ACHN (cell line): ENCODE results near the gene INPP4B.
A peak's percentile ranks its signal among the peaks of the same experiment; 100 is the strongest.

Source experiments
- DNase-seq: peaks from one replicate; pipeline ENCODE4 v3.0.0-alpha.2; 2015
- in situ Hi-C: cut with HindIII; loops from 2 replicates; pipeline ENCODE4 v1.10.0; 2017; ENCODE audit warnings: low sequenced_read_pairs, low pct_ligation_motif_present, low pct_unique_long_range_greater_than_20kb

INPP4B gene

GRCh38 chr4:142129473-142129872 is 716.6 kb downstream of the INPP4B start:
- in situ Hi-C loops = no loop called here
- DNase-seq = no peak

GRCh38 chr4:142128529-142128928 is 717.6 kb downstream of the INPP4B start:
- in situ Hi-C loops = no loop called here
- DNase-seq = no peak

GRCh38 chr4:142126890-142127497 is 719.1 kb downstream of the INPP4B start:
- in situ Hi-C loops = no loop called here
- DNase-seq = peak; percentile 57

- in situ Hi-C loops = no loop called here
- no peak for DNase-seq
Observed at GRCh38 chr4:142124874-142125273, 721.2 kb downstream of the INPP4B start.

GRCh38 chr4:142121448-142122350 is 724.4 kb downstream of the INPP4B start:
- in situ Hi-C loops = no loop called here
- no peak for DNase-seq

- DNase-seq = no peak
- in situ Hi-C loops = no loop called here
Observed at GRCh38 chr4:142120921-142121320, 725.2 kb downstream of the INPP4B start.

GRCh38 chr4:142112451-142112850 is 733.6 kb downstream of the INPP4B start:
- DNase-seq = no peak
- in situ Hi-C loops = no loop called here

- in situ Hi-C loops = no loop called here
- no peak for DNase-seq
Observed at GRCh38 chr4:142110136-142110535, 736.0 kb downstream of the INPP4B start.

- no peak for DNase-seq
- in situ Hi-C loops = no loop called here
Observed at GRCh38 chr4:142104041-142104440, 742.1 kb downstream of the INPP4B start.

- DNase-seq = no peak
Observed at GRCh38 chr4:142101401-142101800, 744.7 kb downstream of the INPP4B start.

GRCh38 chr4:142100941-142101340 is 745.2 kb downstream of the INPP4B start:
- no peak for DNase-seq
- in situ Hi-C loops = no loop called here

More at GRCh38 chr4:142101401-142101800, 744.7 kb downstream of the INPP4B start:
- in situ Hi-C loops = no loop called here

GRCh38 chr4:142098900-142099545 is 747.1 kb downstream of the INPP4B start:
- no peak for DNase-seq
- in situ Hi-C loops = no loop called here

GRCh38 chr4:142098380-142098779 is 747.7 kb downstream of the INPP4B start:
- in situ Hi-C loops = no loop called here
- DNase-seq = no peak

- in situ Hi-C loops = no loop called here
- DNase-seq = no peak
Observed at GRCh38 chr4:142097015-142097414, 749.1 kb downstream of the INPP4B start.

- peak; percentile 93 for DNase-seq
- in situ Hi-C loops = no loop called here
Observed at GRCh38 chr4:142095886-142096605, 750.1 kb downstream of the INPP4B start.

- DNase-seq = no peak
- in situ Hi-C loops = no loop called here
Observed at GRCh38 chr4:142092941-142093340, 753.2 kb downstream of the INPP4B start.

- in situ Hi-C loops = no loop called here
- peak; percentile 91 for DNase-seq
Observed at GRCh38 chr4:142091691-142092182, 754.4 kb downstream of the INPP4B start.

- DNase-seq = peak; percentile 71
- in situ Hi-C loops = no loop called here
Observed at GRCh38 chr4:142091085-142091513, 755.0 kb downstream of the INPP4B start.

GRCh38 chr4:142088906-142089305 is 757.2 kb downstream of the INPP4B start:
- in situ Hi-C loops = no loop called here
- no peak for DNase-seq
